HEK293 (cell line): ENCODE results near the gene LNPEP.

Experiments
- CTCF ChIA-PET: fragments of 350-600 bp; formaldehyde crosslinking; extraction: SDS; loops from one replicate; lab custom pipeline; 2021; ENCODE audit warnings: antibody characterized with exemption; lab: Yijun Ruan, JAX
- POLR2A ChIA-PET: fragments of 300-600 bp; formaldehyde crosslinking; extraction: SDS; loops from one replicate; lab custom pipeline; 2020; ENCODE audit warnings: antibody characterized with exemption, inconsistent platforms; lab: Yijun Ruan, JAX
- H3K27ac ChIP-seq: fragments of 200-500 bp; sonication (Bioruptor generic); 2 replicates; pipeline ENCODE4 v1.5.1; 2014; ENCODE audit warnings: low read depth, low read length, control low read depth, inconsistent platforms; ENCODE audit errors: extremely low read depth
- H3K36me3 ChIP-seq, 2 experiments: fragments of 200-500 bp in 1 of 2; sonication (Bioruptor generic) in 1 of 2; 1 replicate in 1 of 2; 2 replicates in 1 of 2; pipeline ENCODE4 v1.5.1; 2014 to 2017; ENCODE audit warnings: inconsistent platforms in 2 of 2, low read length in 2 of 2; ENCODE audit not compliant: control insufficient read depth in 2 of 2, insufficient read depth in 1 of 2
- H3K4me1 ChIP-seq: fragments of 200-500 bp; sonication (Bioruptor generic); 2 replicates; pipeline ENCODE4 v1.5.1; 2014; ENCODE audit warnings: mild to moderate bottlenecking, low read length, inconsistent platforms; ENCODE audit not compliant: control insufficient read depth, insufficient read depth
- H3K4me3 ChIP-seq: 2 replicates; pipeline ENCODE4 v1.5.1; 2011; ENCODE audit warnings: low read depth, mild to moderate bottlenecking, control low read depth, low read length, moderate library complexity
- H3K9me3 ChIP-seq: fragments of 200-500 bp; sonication (Bioruptor generic); 2 replicates; pipeline ENCODE4 v1.5.1; 2014; ENCODE audit warnings: low read depth, low read length, inconsistent platforms; ENCODE audit not compliant: control insufficient read depth, insufficient read depth
- BCL11A ChIP-seq: fragments of 450-650 bp; formaldehyde crosslinking; IDR thresholded peaks from 2 replicates; pipeline ENCODE4 v1.5.1; 2016; ENCODE audit warnings: low read depth, missing biosample characterization, missing genetic modification characterization
- OSR2 ChIP-seq: fragments of 450-650 bp; formaldehyde crosslinking; IDR thresholded peaks from 2 replicates; pipeline ENCODE4 v1.5.1; 2016; ENCODE audit warnings: missing biosample characterization, missing genetic modification characterization
- PRDM1 ChIP-seq: fragments of 450-650 bp; formaldehyde crosslinking; IDR thresholded peaks from 2 replicates; pipeline ENCODE4; 2016; ENCODE audit warnings: missing biosample characterization, missing genetic modification characterization
- SCRT2 ChIP-seq: fragments of 450-650 bp; formaldehyde crosslinking; IDR thresholded peaks from 2 replicates; pipeline ENCODE4 v1.5.1; 2016; ENCODE audit warnings: missing biosample characterization, missing genetic modification characterization
- SETDB1 ChIP-seq: IDR thresholded peaks from one replicate; pipeline ENCODE4 v1.6.1; 2017; ENCODE audit warnings: mild to moderate bottlenecking, low read length, moderate library complexity, mixed read lengths; ENCODE audit not compliant: insufficient read length
- ZFP3 ChIP-seq: fragments of 450-650 bp; formaldehyde crosslinking; IDR thresholded peaks from 2 replicates; pipeline ENCODE4 v1.5.1; 2016; ENCODE audit warnings: low read depth, missing biosample characterization, missing genetic modification characterization
- ZFP37 ChIP-seq: fragments of 450-650 bp; formaldehyde crosslinking; IDR thresholded peaks from 2 replicates; pipeline ENCODE4 v1.5.1; 2016; ENCODE audit warnings: missing biosample characterization, missing genetic modification characterization
- ZNF112 ChIP-seq: fragments of 450-650 bp; formaldehyde crosslinking; IDR thresholded peaks from 2 replicates; pipeline ENCODE4 v1.5.0; 2017; ENCODE audit warnings: missing biosample characterization, missing genetic modification characterization
- ZNF169 ChIP-seq: fragments of 450-650 bp; formaldehyde crosslinking; IDR thresholded peaks from 2 replicates; pipeline ENCODE4 v1.5.1; 2016; ENCODE audit warnings: missing biosample characterization, missing genetic modification characterization
- ZNF175 ChIP-seq: fragments of 450-650 bp; formaldehyde crosslinking; IDR thresholded peaks from 2 replicates; pipeline ENCODE4 v1.5.1; 2016; ENCODE audit warnings: missing biosample characterization, missing genetic modification characterization
- ZNF2 ChIP-seq: fragments of 450-650 bp; formaldehyde crosslinking; IDR thresholded peaks from 2 replicates; pipeline ENCODE4 v1.5.1; 2016; ENCODE audit warnings: missing biosample characterization, missing genetic modification characterization
- ZNF391 ChIP-seq: fragments of 450-650 bp; formaldehyde crosslinking; IDR thresholded peaks from 2 replicates; pipeline ENCODE4 v1.5.1; 2016; ENCODE audit warnings: low read depth, missing biosample characterization, missing genetic modification characterization, borderline replicate concordance
- ZNF394 ChIP-seq: fragments of 450-650 bp; formaldehyde crosslinking; IDR thresholded peaks from 2 replicates; pipeline ENCODE4 v1.5.1; 2016; ENCODE audit warnings: missing biosample characterization, missing genetic modification characterization, mild to moderate bottlenecking, moderate library complexity, borderline replicate concordance
- ZNF426 ChIP-seq: fragments of 450-650 bp; formaldehyde crosslinking; IDR thresholded peaks from 2 replicates; pipeline ENCODE4 v1.5.1; 2017; ENCODE audit warnings: missing biosample characterization, missing genetic modification characterization, mild to moderate bottlenecking, inconsistent platforms, moderate library complexity
- ZNF514 ChIP-seq: fragments of 450-650 bp; formaldehyde crosslinking; IDR thresholded peaks from 2 replicates; pipeline ENCODE4 v1.5.1; 2016; ENCODE audit warnings: missing biosample characterization, missing genetic modification characterization
- ZNF548 ChIP-seq: fragments of 450-650 bp; formaldehyde crosslinking; IDR thresholded peaks from 2 replicates; pipeline ENCODE4 v1.5.1; 2016; ENCODE audit warnings: missing biosample characterization, missing genetic modification characterization
- ZNF555 ChIP-seq: fragments of 450-650 bp; formaldehyde crosslinking; conservative IDR thresholded peaks from 2 replicates; pipeline ENCODE4 v1.5.1; 2017; ENCODE audit warnings: missing biosample characterization, mild to moderate bottlenecking, missing genetic modification characterization, inconsistent platforms
- ZNF600 ChIP-seq: fragments of 450-650 bp; formaldehyde crosslinking; IDR thresholded peaks from 2 replicates; pipeline ENCODE4 v1.5.1; 2016; ENCODE audit warnings: missing biosample characterization, missing genetic modification characterization
- ZNF610 ChIP-seq: fragments of 450-650 bp; formaldehyde crosslinking; IDR thresholded peaks from 2 replicates; pipeline ENCODE4 v1.5.1; 2016; ENCODE audit warnings: missing biosample characterization, missing genetic modification characterization, borderline replicate concordance
- ZNF785 ChIP-seq: fragments of 450-650 bp; formaldehyde crosslinking; IDR thresholded peaks from 2 replicates; pipeline ENCODE4 v1.5.1; 2016; ENCODE audit warnings: missing biosample characterization, missing genetic modification characterization
- ZNF843 ChIP-seq: fragments of 450-650 bp; formaldehyde crosslinking; IDR thresholded peaks from 2 replicates; pipeline ENCODE4 v1.5.1; 2016; ENCODE audit warnings: missing biosample characterization, missing genetic modification characterization
- TF ChIP-seq, protein P1 (sequence below): fragments of 450-650 bp; formaldehyde crosslinking; IDR thresholded peaks from 2 replicates; pipeline ENCODE4 v1.5.1; 2016; ENCODE audit warnings: missing biosample characterization, missing genetic modification characterization
- TF ChIP-seq, protein P2 (sequence below): fragments of 450-650 bp; formaldehyde crosslinking; IDR thresholded peaks from 2 replicates; pipeline ENCODE4 v1.5.1; 2016; ENCODE audit warnings: missing biosample characterization, missing genetic modification characterization, low read depth
- TF ChIP-seq, protein P3 (sequence below): sonication (generic); formaldehyde crosslinking; IDR thresholded peaks from 2 replicates; pipeline ENCODE4 v1.8.1; 2022; ENCODE audit warnings: mild to moderate bottlenecking, moderate library complexity, missing genetic modification reagents
- TF ChIP-seq, protein P4 (sequence below): fragments of 450-650 bp; formaldehyde crosslinking; IDR thresholded peaks from 2 replicates; pipeline ENCODE4 v1.5.1; 2016; ENCODE audit warnings: missing biosample characterization, missing genetic modification characterization
- TF ChIP-seq, protein P5 (sequence below): fragments of 450-650 bp; IDR thresholded peaks from 2 replicates; pipeline ENCODE4 v1.5.1; 2018; ENCODE audit warnings: missing biosample characterization, missing genetic modification characterization
- TF ChIP-seq, protein P6 (sequence below): fragments of 450-650 bp; formaldehyde crosslinking; IDR thresholded peaks from 2 replicates; pipeline ENCODE4 v1.5.1; 2016; ENCODE audit warnings: missing biosample characterization, missing genetic modification characterization

The LNPEP gene

DNA sequence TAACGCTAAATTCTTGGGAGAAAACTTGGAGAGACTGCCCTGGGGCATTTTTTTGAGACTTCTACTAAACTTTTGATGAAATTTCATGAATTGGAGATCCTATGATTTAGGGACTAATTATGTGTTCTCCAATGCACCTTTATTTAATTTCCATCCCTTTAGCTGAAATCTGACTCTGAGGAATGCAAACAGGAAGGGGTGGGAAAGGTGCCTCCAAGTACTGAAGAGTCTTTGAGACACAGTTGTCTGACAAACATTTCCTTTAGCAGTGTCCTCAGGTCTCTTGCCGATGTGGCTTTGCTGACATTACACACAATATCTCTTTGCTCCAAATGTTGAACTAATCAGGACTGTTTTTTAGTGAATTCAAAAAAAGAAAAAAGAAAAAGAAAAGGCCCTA is 129.6 kb downstream of the LNPEP start (continued):
- no peak for TF ChIP-seq ZNF555
- no peak for TF ChIP-seq PRDM1
- no peak for TF ChIP-seq ZNF175 (tag by site-specific recombination)
- no peak for TF ChIP-seq BCL11A
- no peak for TF ChIP-seq OSR2
- no peak for TF ChIP-seq ZNF394 (tag by site-specific recombination)
- no peak for TF ChIP-seq ZNF112
- TF ChIP-seq ZNF426 (tag by site-specific recombination) = no peak
- TF ChIP-seq ZNF2 = no peak
- TF ChIP-seq ZNF843 (tag by site-specific recombination) = no peak

DNA sequence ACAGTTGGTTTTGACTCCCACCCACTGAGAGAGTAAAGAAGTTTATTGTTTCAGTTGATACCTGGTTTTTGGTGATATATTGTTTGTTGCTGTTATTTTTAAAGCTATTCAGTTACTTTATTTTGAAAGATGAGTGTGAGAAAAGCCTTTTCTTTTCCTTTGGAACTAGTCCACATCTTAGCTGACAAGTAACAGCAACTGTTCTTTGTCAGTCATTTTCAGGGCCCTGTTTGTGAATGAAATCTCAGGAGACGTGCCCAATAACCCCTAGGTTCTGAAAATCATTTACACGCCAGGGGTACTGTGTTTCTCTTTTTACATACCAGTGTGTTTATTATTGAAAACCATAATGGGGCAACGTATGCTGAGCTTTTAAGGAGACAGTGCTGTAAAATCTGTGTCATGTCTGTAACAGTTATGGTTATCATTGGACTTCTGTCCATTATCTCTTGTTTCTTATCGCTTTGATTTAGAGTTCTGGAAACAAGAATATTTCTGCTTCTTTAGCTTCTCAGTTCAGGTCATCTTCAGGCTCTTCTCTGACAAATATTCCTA is 131.5 kb downstream of the LNPEP start:
- H3K4me3 ChIP-seq = no peak overlapping the region
- ChIA-PET POLR2A (no interaction called here), CTCF (interaction anchor here (0.6 kb wide), 3 partner anchors 13 to 269 kb away, joined by 3 to 4 read pairs (median 3); no protein-coding TSS in a partner anchor)
- no peaks in the 10 kb centered on the region for H3K4me1 ChIP-seq
- no peaks in the 10 kb centered on the region for H3K36me3 ChIP-seq
- no peaks in the 10 kb centered on the region for H3K9me3 ChIP-seq
- H3K27ac ChIP-seq = no peak overlapping the region
- TF ChIP-seq ZNF610 (tag by site-specific recombination) (no peak), ZNF391 (tag by site-specific recombination) (no peak), ZFP37 (no peak)
- TF ChIP-seq, all 188 proteins: peak for 0

DNA sequence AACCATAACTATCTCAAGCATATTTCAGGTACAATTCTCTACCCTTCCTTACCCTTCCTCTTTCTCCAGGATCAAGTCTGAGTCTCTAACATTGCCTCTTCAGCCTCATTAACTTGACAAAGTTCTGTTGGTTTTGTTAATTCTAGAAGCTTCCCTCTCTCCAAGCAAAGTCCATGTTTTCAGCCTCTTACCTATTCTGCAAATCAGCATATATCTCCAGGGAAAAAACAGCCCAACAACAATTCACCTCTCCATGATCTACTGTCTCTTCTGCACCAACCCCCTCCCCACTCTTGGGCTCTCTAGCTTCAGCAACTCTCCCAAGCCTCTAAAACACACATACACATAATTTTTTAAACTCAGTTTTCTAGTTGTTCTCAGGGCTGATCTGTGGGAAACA is 134.4 kb downstream of the LNPEP start:
- Histone ChIP-seq H3K27ac (no peak overlapping the region), H3K4me3 (no peak overlapping the region), H3K36me3 (no peaks in the 10 kb centered on the region), H3K4me1 (no peaks in the 10 kb centered on the region), H3K9me3 (no peaks in the 10 kb centered on the region)
- ChIA-PET CTCF (no interaction called here), POLR2A (no interaction called here)
- TF ChIP-seq ZNF169 (tag by site-specific recombination) = no peak
- no peak for TF ChIP-seq SETDB1
- no peak for TF ChIP-seq ZNF514 (tag by site-specific recombination)
- no peak for TF ChIP-seq ZFP3 (tag by site-specific recombination)
- no peak for TF ChIP-seq SCRT2 (tag by site-specific recombination)
- TF ChIP-seq, protein P1, sequence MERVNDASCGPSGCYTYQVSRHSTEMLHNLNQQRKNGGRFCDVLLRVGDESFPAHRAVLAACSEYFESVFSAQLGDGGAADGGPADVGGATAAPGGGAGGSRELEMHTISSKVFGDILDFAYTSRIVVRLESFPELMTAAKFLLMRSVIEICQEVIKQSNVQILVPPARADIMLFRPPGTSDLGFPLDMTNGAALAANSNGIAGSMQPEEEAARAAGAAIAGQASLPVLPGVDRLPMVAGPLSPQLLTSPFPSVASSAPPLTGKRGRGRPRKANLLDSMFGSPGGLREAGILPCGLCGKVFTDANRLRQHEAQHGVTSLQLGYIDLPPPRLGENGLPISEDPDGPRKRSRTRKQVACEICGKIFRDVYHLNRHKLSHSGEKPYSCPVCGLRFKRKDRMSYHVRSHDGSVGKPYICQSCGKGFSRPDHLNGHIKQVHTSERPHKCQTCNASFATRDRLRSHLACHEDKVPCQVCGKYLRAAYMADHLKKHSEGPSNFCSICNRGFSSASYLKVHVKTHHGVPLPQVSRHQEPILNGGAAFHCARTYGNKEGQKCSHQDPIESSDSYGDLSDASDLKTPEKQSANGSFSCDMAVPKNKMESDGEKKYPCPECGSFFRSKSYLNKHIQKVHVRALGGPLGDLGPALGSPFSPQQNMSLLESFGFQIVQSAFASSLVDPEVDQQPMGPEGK (tag by site-specific recombination) = no peak
- no peak for TF ChIP-seq ZNF548 (tag by site-specific recombination)
- TF ChIP-seq, protein P2, sequence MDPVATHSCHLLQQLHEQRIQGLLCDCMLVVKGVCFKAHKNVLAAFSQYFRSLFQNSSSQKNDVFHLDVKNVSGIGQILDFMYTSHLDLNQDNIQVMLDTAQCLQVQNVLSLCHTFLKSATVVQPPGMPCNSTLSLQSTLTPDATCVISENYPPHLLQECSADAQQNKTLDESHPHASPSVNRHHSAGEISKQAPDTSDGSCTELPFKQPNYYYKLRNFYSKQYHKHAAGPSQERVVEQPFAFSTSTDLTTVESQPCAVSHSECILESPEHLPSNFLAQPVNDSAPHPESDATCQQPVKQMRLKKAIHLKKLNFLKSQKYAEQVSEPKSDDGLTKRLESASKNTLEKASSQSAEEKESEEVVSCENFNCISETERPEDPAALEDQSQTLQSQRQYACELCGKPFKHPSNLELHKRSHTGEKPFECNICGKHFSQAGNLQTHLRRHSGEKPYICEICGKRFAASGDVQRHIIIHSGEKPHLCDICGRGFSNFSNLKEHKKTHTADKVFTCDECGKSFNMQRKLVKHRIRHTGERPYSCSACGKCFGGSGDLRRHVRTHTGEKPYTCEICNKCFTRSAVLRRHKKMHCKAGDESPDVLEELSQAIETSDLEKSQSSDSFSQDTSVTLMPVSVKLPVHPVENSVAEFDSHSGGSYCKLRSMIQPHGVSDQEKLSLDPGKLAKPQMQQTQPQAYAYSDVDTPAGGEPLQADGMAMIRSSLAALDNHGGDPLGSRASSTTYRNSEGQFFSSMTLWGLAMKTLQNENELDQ (tag by site-specific recombination) = no peak
- TF ChIP-seq ZNF785 (tag by site-specific recombination) = no peak
- TF ChIP-seq, protein P3, sequence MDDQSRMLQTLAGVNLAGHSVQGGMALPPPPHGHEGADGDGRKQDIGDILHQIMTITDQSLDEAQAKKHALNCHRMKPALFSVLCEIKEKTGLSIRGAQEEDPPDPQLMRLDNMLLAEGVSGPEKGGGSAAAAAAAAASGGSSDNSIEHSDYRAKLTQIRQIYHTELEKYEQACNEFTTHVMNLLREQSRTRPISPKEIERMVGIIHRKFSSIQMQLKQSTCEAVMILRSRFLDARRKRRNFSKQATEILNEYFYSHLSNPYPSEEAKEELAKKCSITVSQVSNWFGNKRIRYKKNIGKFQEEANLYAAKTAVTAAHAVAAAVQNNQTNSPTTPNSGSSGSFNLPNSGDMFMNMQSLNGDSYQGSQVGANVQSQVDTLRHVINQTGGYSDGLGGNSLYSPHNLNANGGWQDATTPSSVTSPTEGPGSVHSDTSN (CRISPR knock-in tag) = no peak
- TF ChIP-seq, protein P4, sequence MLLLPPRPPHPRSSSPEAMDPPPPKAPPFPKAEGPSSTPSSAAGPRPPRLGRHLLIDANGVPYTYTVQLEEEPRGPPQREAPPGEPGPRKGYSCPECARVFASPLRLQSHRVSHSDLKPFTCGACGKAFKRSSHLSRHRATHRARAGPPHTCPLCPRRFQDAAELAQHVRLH (tag by site-specific recombination) = no peak
- TF ChIP-seq, protein P5, sequence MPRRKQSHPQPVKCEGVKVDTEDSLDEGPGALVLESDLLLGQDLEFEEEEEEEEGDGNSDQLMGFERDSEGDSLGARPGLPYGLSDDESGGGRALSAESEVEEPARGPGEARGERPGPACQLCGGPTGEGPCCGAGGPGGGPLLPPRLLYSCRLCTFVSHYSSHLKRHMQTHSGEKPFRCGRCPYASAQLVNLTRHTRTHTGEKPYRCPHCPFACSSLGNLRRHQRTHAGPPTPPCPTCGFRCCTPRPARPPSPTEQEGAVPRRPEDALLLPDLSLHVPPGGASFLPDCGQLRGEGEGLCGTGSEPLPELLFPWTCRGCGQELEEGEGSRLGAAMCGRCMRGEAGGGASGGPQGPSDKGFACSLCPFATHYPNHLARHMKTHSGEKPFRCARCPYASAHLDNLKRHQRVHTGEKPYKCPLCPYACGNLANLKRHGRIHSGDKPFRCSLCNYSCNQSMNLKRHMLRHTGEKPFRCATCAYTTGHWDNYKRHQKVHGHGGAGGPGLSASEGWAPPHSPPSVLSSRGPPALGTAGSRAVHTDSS (tag by site-specific recombination) = no peak
- TF ChIP-seq ZNF175 (tag by site-specific recombination) = no peak
- TF ChIP-seq, protein P6, sequence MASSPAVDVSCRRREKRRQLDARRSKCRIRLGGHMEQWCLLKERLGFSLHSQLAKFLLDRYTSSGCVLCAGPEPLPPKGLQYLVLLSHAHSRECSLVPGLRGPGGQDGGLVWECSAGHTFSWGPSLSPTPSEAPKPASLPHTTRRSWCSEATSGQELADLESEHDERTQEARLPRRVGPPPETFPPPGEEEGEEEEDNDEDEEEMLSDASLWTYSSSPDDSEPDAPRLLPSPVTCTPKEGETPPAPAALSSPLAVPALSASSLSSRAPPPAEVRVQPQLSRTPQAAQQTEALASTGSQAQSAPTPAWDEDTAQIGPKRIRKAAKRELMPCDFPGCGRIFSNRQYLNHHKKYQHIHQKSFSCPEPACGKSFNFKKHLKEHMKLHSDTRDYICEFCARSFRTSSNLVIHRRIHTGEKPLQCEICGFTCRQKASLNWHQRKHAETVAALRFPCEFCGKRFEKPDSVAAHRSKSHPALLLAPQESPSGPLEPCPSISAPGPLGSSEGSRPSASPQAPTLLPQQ (tag by site-specific recombination) = no peak
- no peak for TF ChIP-seq ZNF600
